Cardiac atrium fibroblast (primary cell): ENCODE data around the gene DCAF4. TPM values are rescaled to one million over a fixed set of nuclear protein-coding genes. Genes with fewer than 3 reads are reported as not detected.

ENCODE experiments used
- total RNA-seq: library from RNA; depleted of rRNA; stranded (reverse); fragments of >200 nt; gene quantifications from 2 replicates; pipeline ENCODE4 v1.2.3, GENCODE V29; 2015

DCAF4 gene, protein sequence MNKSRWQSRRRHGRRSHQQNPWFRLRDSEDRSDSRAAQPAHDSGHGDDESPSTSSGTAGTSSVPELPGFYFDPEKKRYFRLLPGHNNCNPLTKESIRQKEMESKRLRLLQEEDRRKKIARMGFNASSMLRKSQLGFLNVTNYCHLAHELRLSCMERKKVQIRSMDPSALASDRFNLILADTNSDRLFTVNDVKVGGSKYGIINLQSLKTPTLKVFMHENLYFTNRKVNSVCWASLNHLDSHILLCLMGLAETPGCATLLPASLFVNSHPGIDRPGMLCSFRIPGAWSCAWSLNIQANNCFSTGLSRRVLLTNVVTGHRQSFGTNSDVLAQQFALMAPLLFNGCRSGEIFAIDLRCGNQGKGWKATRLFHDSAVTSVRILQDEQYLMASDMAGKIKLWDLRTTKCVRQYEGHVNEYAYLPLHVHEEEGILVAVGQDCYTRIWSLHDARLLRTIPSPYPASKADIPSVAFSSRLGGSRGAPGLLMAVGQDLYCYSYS
- 13.7 and 20.1 TPM in 2 replicates for total RNA-seq

DNA sequence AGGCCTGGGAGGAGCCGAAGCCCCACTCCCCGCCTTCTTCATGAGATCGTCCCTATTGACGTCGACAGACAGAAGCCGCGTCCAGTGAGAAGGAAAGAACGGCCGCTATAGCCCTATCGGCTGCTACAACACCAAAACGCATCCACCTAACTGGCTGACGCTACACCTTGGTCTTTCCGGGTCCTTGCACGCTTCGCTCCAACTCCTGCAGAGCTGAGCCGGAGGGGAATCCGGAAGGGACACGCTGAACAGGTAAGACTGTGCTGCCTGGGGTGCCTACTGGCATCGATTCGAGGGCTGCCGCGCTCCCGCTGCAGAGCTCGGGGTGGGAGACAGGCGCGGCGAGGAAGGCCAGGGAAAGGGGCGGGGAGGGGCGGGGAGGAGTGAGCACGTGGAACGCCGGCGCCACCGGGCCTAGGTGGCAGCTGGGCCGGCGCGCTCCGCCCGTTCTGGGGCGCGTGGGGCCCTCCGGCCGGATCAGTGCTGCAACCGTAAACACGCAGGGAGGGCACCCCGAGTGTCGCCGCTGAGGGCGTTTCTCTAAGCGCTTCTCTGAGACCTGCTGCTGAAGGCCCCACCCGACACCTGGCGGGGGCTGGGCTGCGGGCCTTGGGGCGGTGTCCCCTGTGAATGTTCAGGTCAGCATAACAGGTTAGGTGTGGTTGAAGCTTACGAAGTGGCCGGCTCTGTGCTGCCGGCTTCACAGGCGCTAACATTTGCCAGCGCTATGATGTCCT lies at the start of gene DCAF4:
Gene DCAF4 (plus strand): TSS at position 173 of the 737 bp plus-strand sequence. CDS start 11,515 bp downstream, outside the sequence.

GRCh38 chr14:72893636-72894322 lies 32.5 kb upstream of the DCAF4 start, which contains the start of gene DPF3:
TSS of gene DPF3 (minus strand) at chr14:72894101. CDS start at chr14:72894088, 13 bp downstream.

Other genes starting within 250 kb of the DCAF4 start
- gene DPF3, start 32.4 kb upstream of the DCAF4 start, total RNA-seq = not detected in 2 replicates
- 16.6 and 18.5 TPM in 2 replicates for gene ZFYVE1, start 100.6 kb downstream of the DCAF4 start, total RNA-seq
- 10.5 and 16.4 TPM in 2 replicates for gene RBM25, start 132.1 kb downstream of the DCAF4 start, total RNA-seq
- gene PSEN1, start 210.0 kb downstream of the DCAF4 start, total RNA-seq = 35.0 and 36.8 TPM in 2 replicates